Thyroid gland (tissue), 4 donors: ENCODE measurements around the gene SMIM36. TPM values are rescaled to one million over a fixed set of nuclear protein-coding genes. Genes with fewer than 3 reads are reported as not detected.

ENCODE experiments used
- DNase-seq, 2 donors: peaks; one replicate each; pipeline ENCODE4 v3.0.0-alpha.2; 2019
- H3K27ac ChIP-seq, 3 donors: fragments of 200-600 bp; sonication (generic); 1 replicate in 2 of 3; 2 replicates in 1 of 3; pipeline ENCODE4 v1.5.1; 2016 to 2019; ENCODE audit warnings: mild to moderate bottlenecking in 1 of 3, moderate library complexity in 1 of 3
- H3K27me3 ChIP-seq: fragments of 200-600 bp; sonication (generic); one replicate; pipeline ENCODE4 v1.5.1; 2019
- H3K36me3 ChIP-seq, 2 donors: fragments of 200-600 bp; sonication (generic); one replicate each; pipeline ENCODE4 v1.5.1; 2016 to 2019
- H3K4me1 ChIP-seq, 2 donors: fragments of 200-600 bp; sonication (generic); one replicate each; pipeline ENCODE4 v1.5.1; 2017 to 2019
- H3K4me3 ChIP-seq, 3 donors: fragments of 200-600 bp; sonication (generic); replicated peaks in 1 of 3; 1 replicate in 2 of 3; 2 replicates in 1 of 3; pipeline ENCODE4 v1.5.1; 2016; ENCODE audit warnings: mild to moderate bottlenecking in 1 of 3
- H3K9me3 ChIP-seq: fragments of 200-600 bp; sonication (generic); one replicate; pipeline ENCODE4 v1.5.1; 2017
- CTCF ChIP-seq, 6 experiments: fragments of 200-600 bp in 3 of 6; fragments of 450-650 bp in 3 of 6; sonication (generic) in 3 of 6; IDR thresholded peaks; one replicate each; pipeline ENCODE4 v1.5.1; 2016 to 2019; ENCODE audit warnings: antibody characterized with exemption in 6 of 6, mild to moderate bottlenecking in 2 of 6, inconsistent platforms in 1 of 6, moderate library complexity in 1 of 6
- POLR2A ChIP-seq, 2 donors: fragments of 450-650 bp; IDR thresholded peaks; one replicate each; pipeline ENCODE4 v1.6.1; 2017; ENCODE audit warnings: antibody characterized with exemption in 2 of 2, mild to moderate bottlenecking in 2 of 2, moderate library complexity in 1 of 2
- WGBS, 2 donors: methylation state at CpG; one replicate each; pipeline ENCODE4 v1.1.5; 2017; 5-methylcytosine and 5-hydroxymethylcytosine counted together
- intact Hi-C: fragments of 100-400 bp; cut with DNase I; formaldehyde crosslinking; loops from one replicate; pipeline ENCODE4 v1.15.1; 2023
- total RNA-seq, 4 donors: library from RNA; depleted of rRNA; stranded (reverse); fragments of >200 nt; gene quantifications; one replicate each; pipeline ENCODE4 v1.2.3, GENCODE V29; 2016

Gene SMIM36
- total RNA-seq, 4 donors from 2014 or later: not detected

- no peaks in the 10 kb centered on the region for H3K36me3 ChIP-seq
- H3K9me3 ChIP-seq: no peaks in the 10 kb centered on the region
- H3K27me3 ChIP-seq: no peaks in the 10 kb centered on the region
- no peak for DNase-seq
- WGBS, 2 donors: 75 to 77% methylated on average over 3 of the region's 3 CpGs
- TF ChIP-seq POLR2A (IDR thresholded peaks at IDR 0.05) (no peak), CTCF (IDR thresholded peaks at IDR 0.05) (no peak)
- H3K27ac ChIP-seq: no peak overlapping the region
- intact Hi-C loops: no loop called here
- H3K4me3 ChIP-seq: no peak overlapping the region
- no peaks in the 10 kb centered on the region for H3K4me1 ChIP-seq
Measured at GRCh38 chr17:55495239-55495638, 16.0 kb downstream of the SMIM36 start.

GRCh38 chr17:55492781-55493341 lies 18.4 kb downstream of the SMIM36 start:
- H3K27ac ChIP-seq: no peak overlapping the region
- WGBS, 2 donors: 78 to 81% methylated on average over 7 of the region's 7 CpGs
- TF ChIP-seq CTCF (IDR thresholded peaks at IDR 0.05) (no peak), POLR2A (IDR thresholded peaks at IDR 0.05) (no peak)

GRCh38 chr17:55490376-55490775 lies 20.9 kb downstream of the SMIM36 start:
- H3K36me3 ChIP-seq: no peaks in the 10 kb centered on the region
- WGBS, 2 donors: 79 to 86% methylated on average over 4 of the region's 4 CpGs
- no peak overlapping the region for H3K27ac ChIP-seq
- intact Hi-C loops: no loop called here
- H3K4me3 ChIP-seq: no peak overlapping the region
- TF ChIP-seq CTCF (IDR thresholded peaks at IDR 0.05) (no peak), POLR2A (IDR thresholded peaks at IDR 0.05) (no peak)
- H3K4me1 ChIP-seq: no peaks in the 10 kb centered on the region
- DNase-seq: no peak
- H3K9me3 ChIP-seq: no peaks in the 10 kb centered on the region
- H3K27me3 ChIP-seq: no peaks in the 10 kb centered on the region

More at GRCh38 chr17:55492781-55493341, 18.4 kb downstream of the SMIM36 start:
- DNase-seq: no peak
- no peaks in the 10 kb centered on the region for H3K27me3 ChIP-seq
- H3K4me3 ChIP-seq: no peak overlapping the region
- intact Hi-C loops: no loop called here
- no peaks in the 10 kb centered on the region for H3K36me3 ChIP-seq
- H3K4me1 ChIP-seq: no peaks in the 10 kb centered on the region
- H3K9me3 ChIP-seq: no peaks in the 10 kb centered on the region

GRCh38 chr17:55487695-55488432 lies 23.4 kb downstream of the SMIM36 start:
- Histone ChIP-seq H3K27me3 (no peaks in the 10 kb centered on the region), H3K9me3 (no peaks in the 10 kb centered on the region), H3K27ac (no peak overlapping the region), H3K4me1 (no peaks in the 10 kb centered on the region), H3K4me3 (no peak overlapping the region), H3K36me3 (no peaks in the 10 kb centered on the region)
- 54 to 73% methylated on average over 7 of the region's 7 CpGs for WGBS, 2 donors
- TF ChIP-seq POLR2A (IDR thresholded peaks at IDR 0.05) (no peak), CTCF (IDR thresholded peaks at IDR 0.05) (no peak)
- no peak for DNase-seq
- intact Hi-C loops: no loop called here

GRCh38 chr17:55484575-55484974 lies 26.7 kb downstream of the SMIM36 start:
- H3K4me3 ChIP-seq: no peak overlapping the region
- H3K27me3 ChIP-seq: no peaks in the 10 kb centered on the region
- WGBS, 2 donors: 95 to 96% methylated on average over 2 of the region's 2 CpGs
- H3K9me3 ChIP-seq: no peaks in the 10 kb centered on the region
- H3K4me1 ChIP-seq: peaks cover 0 to 14% of the 10 kb centered on the region in 2 donors
- intact Hi-C loops: no loop called here
- no peak for DNase-seq
- H3K36me3 ChIP-seq: no peaks in the 10 kb centered on the region
- no peak overlapping the region for H3K27ac ChIP-seq
- TF ChIP-seq POLR2A (IDR thresholded peaks at IDR 0.05): no peak
- TF ChIP-seq CTCF (IDR thresholded peaks at IDR 0.05): no peak
